Fibroblast of peridontal ligament (primary cell): ENCODE data around the gene GFI1B.
A peak's percentile ranks its signal among the peaks of the same experiment; 100 is the strongest.
"Not testable (repeated sequence)": the region's sequence is repeated elsewhere in the genome, so short reads cannot be mapped to it uniquely, and the experiment has no call there.

ENCODE experiments used
- DNase-seq: peaks from one replicate; pipeline ENCODE4 v3.0.0-alpha.2; 2010; ENCODE audit errors: extremely low read depth

GFI1B gene

DNA sequence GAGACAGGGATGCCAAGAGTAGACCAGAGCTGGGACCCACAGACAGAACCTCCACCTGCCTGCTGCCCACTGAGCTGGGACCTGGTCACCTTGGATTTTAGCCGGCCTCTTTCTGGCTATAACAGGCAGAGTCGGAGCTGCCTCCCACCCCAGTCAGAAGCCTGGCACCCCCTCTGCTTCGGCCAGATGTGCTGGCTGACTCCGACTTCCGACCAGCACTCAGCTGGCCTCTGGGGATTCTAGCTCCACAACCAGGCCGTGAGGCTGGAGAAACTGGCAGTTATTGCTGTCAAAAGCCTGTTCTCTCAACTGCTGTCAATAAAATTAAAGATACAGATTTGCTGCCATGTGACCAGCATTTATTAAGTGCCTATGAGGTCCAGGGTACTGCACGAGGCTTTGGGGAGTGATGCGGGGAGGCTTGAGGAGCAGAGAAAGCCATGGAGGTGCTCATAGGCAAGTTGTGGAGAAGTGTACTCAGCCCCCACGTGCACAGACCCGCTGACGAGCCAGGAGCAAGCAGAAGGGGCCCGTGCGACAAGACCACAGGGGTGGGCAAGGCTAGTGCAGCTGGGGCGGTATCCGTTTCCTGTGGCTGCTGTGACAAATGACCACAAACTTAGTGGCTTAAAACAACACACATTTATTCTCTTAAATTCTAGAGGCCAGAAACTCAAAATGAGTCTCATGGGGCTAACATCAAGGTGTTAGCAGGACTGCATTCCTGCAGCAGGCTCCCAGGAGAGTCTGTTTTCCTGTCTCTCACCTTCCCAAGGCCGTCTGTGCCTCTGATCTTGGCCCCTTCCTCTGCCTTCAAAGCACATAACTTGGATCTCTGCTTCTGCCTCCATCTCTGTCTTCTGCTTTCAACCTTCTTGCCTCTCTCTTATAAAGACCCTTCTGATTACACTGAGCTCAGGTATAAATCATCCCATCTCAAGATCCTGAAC is 13.1 kb downstream of the GFI1B start:
- DNase-seq: no peak

DNA sequence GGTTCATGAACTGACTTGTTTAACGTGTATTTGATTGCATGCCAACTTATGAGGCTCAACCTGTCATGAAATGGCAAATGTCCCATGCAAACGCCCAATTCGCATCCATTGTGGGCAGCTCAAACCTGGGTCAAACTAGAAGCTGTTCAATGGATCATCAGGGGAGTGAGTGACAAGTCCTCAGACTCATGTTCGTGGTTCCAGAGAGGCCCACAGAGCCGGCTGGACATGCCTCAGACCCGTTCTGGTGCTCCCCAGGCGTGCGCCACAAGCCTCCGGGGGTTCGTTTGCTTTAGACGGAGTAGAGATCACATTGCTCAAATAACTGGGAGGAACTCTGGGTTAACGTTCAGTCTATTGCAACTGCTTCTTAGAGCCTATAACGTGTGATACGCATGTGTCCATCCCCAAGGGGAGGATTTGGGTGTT is 15.0 kb downstream of the GFI1B start:
- no peak for DNase-seq

GRCh38 chr9:132994410-132995120 is 16.1 kb downstream of the GFI1B start:
- DNase-seq: peak; percentile 51

GRCh38 chr9:132995121-132995420 is 16.6 kb downstream of the GFI1B start:
- no peak for DNase-seq

- no peak for DNase-seq
These were observed 17.4 kb downstream of the GFI1B start for GRCh38 chr9:132995879-132996278.

DNA sequence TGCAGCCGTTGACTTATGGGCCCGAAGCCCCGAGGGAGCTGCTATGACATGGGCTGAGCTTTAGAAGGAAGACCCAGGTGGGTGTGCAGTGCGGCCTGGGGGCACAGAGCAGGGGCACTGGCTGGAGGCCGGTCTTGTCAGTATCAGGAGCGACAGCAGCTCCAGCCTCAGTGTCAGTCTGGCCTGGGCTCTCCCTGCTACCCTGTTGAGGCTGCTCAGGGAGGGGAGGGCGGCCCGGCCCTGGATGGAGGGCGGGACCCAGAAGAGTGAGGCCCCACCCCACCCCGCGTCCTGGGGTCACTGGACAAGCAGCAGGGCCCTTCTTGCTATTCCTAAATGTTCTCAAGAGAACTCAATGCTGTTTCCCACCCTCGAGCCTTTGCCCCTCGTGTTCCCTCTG is 18.0 kb downstream of the GFI1B start:
- DNase-seq: no peak

DNA sequence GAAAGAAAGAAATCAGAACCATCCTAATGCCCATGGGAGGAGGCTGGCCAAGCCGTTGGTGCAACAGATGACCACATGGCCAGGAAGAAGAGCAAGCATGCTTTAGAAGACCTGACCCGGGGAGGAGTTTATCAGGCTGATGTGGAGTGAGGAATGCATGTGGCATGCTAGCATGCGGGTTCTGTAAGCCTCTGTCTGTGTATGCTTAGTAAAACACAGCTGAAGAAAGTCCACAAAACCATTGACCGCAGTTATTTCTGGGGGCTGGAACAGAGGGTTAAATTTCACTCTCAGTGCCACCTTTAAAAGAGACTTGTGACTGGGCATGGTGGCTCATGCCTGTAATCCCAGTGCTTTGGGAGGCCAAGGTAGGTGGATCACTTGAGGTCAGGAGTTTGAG is 19.1 kb downstream of the GFI1B start:
- peak; percentile 64 for DNase-seq

DNA sequence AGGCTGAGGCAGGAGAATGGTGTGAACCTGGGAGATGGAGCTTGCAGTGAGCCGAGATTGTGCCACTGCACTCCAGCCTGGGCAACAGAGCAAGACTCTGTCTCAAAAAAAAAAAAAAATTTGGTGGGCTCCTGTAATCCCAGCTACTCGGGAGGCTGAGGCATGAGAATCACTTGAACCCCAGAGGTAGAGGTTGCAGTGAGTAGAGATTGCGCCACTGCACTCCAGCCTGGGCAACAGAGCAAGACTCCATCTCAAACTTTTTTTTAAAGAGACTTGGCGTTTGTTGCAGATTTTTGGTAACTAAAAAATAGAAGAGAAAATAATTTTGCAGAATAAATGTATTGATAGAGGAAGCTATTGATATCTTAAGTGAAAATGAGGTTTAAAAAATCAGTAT is 19.7 kb downstream of the GFI1B start:
- DNase-seq: not testable (repeated sequence)

- DNase-seq: no peak
These were observed 20.5 kb downstream of the GFI1B start for GRCh38 chr9:132998831-132999635.

GRCh38 chr9:133002147-133003070 is 23.9 kb downstream of the GFI1B start:
- DNase-seq: no peak

DNA sequence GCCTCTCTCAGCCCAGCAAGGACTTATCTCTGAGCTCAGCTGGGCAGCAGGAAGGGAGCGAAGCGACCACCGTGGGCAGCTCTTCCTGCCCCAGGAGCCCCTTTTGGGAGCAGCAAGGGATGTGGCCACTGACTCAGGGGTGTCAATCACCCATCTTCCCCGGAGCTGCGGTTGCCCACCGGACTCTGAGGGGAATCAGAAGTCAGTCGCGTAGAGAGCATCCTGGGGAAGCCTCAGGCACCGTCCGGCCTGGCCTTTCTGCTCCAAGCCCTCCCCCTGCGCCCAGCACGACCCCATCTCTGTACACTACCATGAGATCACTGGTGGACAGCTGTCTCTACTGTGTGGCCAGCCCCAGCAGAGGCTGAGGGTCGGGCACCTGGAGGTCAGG is 24.6 kb downstream of the GFI1B start:
- no peak for DNase-seq

DNA sequence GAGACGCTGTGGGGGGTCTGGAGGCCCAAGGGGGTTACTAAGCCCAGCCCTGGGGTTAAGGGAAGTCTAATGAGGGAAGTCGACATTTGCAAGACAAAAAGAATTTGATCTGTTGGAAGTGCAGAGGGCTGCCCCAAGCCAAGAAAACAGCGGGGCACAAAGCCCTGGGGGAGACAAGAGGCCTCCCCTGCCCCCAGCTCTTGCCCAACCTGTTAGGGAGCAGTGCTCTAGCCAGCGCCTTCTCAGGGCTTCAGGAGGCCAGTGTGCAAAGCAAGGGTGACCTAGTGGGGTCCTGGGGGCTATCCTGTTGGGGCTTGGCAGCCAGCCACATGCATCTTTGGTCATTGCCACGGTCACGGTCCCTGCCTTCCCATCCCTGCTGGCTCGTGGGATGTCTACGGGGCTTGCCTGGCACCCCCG is 25.2 kb downstream of the GFI1B start:
- DNase-seq: no peak

- DNase-seq: no peak
These were observed 25.9 kb downstream of the GFI1B start for GRCh38 chr9:133004091-133004998.

DNA sequence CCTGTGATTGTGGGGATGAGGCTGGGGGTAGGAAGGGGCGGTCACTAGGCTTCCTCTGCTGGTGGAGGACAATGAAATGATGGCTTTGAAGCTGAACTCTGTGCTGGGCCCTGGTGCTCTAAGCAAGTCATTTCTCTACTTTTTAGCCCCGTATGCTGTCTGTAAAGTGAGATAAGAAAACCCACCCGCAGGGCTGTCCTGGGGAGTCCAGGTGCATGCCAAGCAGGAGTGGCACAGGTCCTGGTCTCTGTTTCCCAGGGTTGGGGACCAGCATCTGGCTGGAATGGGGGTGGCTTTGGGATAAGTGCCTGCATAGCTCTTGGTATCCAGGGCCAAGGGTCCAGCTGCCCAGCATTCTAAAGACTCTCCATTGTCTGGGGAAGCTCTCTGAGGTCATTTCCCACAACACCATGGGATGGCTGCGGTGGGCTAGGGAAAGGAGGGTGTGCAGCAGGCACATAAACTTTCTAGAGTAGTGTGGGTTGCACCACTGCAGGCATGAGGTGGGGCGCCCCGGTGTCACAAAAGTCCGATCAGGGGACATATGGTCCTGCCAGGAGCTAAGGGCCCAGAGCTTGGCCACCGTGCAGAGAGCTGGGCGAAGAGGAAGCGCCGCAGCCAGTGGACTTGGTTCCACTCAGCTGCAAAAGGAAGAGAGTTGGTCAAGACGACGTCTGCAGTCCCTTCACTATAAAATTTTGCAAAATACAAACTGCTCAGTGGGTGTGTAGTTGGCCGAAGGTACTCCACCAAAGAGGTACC is 26.7 kb downstream of the GFI1B start:
- no peak for DNase-seq

DNA sequence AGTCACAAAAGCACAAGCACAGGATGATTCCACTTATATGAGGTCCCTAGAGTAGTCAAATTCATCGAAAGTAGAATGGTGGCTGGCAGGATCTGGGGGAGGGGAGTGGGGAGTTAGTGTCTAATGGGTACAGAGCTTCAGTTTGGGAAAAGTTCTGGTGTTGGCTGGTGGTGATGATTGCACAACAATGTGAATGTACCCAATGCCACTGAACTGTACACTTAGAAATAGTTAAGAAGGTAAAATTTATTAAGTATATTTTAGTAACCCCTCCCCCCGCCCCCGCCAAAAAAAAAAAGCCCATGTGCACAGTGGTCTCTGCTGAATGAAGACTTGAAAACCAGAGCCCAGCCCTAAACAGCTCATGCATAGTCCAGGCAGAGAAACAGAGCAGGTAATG is 27.5 kb downstream of the GFI1B start:
- no peak for DNase-seq

DNA sequence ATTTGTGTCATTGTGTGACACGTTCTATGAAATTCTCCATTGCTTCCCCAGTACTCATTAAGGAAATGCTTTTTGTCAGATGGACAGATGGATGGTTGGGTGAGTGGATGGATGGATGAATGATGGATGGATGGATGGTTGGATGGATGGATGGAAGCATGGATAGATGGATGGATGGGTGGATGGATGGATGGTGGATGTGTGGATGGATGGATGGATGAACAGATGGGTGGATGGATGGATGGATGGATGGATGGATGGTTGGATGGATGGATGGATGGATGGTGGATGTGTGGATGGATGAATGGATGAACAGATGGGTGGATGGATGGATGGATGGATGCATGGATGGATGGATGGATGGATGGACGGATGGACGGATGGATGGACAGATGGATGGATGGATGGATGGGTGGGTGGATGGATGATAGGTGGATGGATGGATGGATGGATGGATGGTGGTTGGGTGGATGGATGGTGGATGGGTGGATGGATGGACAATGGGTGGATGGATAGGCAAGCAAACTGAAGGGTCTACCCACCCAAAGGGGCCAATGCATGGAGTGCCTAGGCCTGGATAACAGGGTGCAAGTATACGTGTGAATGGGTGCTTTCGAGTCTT is 28.3 kb downstream of the GFI1B start:
- no peak for DNase-seq

GRCh38 chr9:133008406-133008805 is 29.9 kb downstream of the GFI1B start:
- DNase-seq: no peak

- no peak for DNase-seq
These were observed 30.3 kb downstream of the GFI1B start for GRCh38 chr9:133008824-133009223.
